Right lobe of liver (tissue), 4 donors: Measurements from ENCODE around the gene SPNS2.

Experiments used
- POLR2A ChIP-seq: fragments of 450-650 bp; IDR thresholded peaks from one replicate; pipeline ENCODE4 v1.6.1; 2017; ENCODE audit warnings: antibody characterized with exemption, mild to moderate bottlenecking
- TF ChIP-seq, protein P1 (sequence below), 4 donors: fragments of 200-600 bp in 3 of 4; fragments of 450-650 bp in 1 of 4; IDR thresholded peaks; one replicate each; pipeline versions ENCODE4 v1.5.1 to v1.8.0; 2016 to 2022; ENCODE audit warnings: antibody characterized with exemption in 4 of 4, mild to moderate bottlenecking in 2 of 4
- donor health status: DM: no; HTN: no; CAD: no.
- donor health status: DM: no; HTN: no; CAD: no.
- donor health status: DM: no; HTN: yes; CAD: no.

DNA sequence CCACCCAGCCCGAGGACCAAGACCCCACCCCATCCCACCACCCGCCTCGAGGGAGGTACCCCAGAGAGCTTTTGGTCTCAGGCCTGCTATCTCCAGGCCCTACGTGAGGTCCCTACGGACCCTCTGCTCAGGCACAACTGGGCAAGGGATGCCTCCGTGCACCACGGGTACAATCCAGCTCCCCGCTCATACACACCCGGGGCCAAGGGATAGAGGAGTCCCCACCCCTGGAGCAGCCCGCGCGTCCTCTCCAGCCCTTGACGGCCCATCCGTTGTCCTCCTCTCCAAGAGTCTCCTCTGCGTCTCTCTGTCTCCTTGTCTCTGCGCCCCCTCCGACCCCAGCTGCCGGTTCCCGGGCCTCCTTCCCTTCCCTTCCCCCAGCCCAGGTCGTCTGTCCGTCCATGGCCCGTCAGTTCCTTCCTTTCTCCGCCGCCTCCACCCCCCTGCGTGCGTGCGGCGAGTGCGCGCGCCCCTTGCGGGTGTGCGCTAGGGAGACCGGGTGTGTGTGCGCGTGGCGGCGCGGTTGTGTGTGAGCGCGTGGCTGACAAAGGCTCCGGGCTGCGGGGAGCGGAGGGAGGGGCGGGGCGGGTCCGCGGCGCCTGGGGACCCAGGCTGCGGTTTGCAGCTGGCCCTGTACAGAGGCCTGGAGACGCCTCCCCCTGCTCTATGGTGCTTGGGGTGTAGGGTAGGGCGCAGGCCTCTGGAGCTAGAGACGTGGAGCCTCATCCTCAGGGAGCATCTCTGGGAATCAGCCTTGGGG, 930 bp downstream of the SPNS2 start:
- no peak for TF ChIP-seq POLR2A
- TF ChIP-seq, protein P1, sequence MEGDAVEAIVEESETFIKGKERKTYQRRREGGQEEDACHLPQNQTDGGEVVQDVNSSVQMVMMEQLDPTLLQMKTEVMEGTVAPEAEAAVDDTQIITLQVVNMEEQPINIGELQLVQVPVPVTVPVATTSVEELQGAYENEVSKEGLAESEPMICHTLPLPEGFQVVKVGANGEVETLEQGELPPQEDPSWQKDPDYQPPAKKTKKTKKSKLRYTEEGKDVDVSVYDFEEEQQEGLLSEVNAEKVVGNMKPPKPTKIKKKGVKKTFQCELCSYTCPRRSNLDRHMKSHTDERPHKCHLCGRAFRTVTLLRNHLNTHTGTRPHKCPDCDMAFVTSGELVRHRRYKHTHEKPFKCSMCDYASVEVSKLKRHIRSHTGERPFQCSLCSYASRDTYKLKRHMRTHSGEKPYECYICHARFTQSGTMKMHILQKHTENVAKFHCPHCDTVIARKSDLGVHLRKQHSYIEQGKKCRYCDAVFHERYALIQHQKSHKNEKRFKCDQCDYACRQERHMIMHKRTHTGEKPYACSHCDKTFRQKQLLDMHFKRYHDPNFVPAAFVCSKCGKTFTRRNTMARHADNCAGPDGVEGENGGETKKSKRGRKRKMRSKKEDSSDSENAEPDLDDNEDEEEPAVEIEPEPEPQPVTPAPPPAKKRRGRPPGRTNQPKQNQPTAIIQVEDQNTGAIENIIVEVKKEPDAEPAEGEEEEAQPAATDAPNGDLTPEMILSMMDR (IDR thresholded peaks at IDR 0.05) = no peak
